NCI-H345 treated with DMSO at 0.1 percent for 48 hours (cell line): ENCODE data around the gene PKHD1.
"Not testable (repeated sequence)": the region's sequence is repeated elsewhere in the genome, so short reads cannot be mapped to it uniquely, and the experiment has no call there.

ENCODE experiments used
- DNase-seq: peaks from one replicate; lab custom pipeline; 2025; ENCODE audit not compliant: unreplicated experiment; lab: John Stamatoyannopoulos, UW

The PKHD1 gene

DNA sequence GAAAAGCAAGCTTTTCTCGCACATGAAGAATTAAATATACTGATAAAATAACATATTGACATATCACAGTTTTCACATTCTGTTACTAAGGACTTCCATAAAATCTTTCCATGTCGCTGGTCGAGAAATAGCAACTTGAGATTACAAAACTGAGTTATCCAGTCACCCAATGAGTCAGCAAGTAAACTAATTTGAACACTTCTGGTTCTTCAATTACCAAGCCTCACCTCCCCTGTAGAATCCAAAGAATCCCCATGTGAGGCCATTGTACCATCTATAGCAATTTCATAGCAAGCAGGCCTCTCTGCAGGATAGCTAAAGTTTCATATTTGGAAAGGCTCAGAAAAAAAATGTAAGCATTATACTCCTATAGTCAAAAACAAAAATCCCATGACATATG, 87.3 kb downstream of the PKHD1 start:
- DNase-seq = no peak

DNA sequence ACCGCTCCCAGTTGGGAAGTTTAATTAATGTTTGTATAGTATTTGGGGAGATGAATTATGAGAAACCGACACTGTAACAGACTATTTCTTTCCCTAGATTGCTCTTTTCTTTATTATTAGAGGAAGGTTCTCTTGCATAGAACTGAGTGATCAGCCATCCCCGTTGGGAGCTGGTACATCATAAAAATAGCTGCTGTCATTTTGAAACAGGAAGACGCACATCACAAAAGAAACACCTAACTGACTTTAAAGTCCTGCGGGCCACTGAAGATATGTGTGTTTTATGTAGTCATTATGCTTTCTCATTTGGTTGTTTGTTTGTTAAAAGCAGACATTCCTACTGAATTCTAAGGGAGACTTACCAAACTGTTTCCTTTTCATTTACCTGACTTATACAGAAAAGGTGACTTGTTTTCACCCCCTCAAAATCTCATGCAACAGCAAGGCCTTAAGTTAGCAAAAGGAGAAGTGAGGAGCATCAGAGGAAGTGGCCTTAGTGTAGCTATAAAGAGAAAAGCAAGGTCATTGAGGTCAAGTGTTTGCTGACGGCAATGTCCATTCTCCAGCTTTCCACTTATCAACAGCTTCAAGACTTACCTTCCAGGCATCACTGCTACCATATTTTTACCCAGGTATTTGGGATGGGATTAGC, 91.0 kb downstream of the PKHD1 start:
- no peak for DNase-seq

DNA sequence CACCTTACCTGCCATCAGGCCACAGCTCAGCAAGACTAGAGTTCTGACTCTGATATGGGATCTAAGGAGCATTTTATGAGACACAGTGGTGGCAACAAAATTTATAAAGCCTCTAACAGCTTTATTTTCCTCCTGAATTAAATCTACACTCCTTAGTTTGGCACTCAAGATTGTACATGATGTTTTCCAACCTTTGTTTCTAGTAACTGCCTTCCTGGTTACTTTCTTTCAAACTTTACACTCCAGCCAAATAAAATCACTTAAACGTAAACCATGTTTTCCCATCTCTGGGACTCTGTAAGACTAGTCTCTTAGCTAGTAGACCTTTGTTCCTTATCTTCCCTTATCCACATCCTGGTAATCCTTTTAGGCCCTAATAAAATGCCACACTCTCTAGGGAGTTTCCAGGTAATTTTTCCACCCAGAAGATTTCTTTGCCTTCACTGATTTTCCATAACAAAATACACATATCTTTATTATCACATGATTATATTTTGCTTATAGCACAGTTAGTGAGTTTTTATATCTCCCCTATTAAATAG, 92.1 kb downstream of the PKHD1 start:
- DNase-seq = no peak

DNA sequence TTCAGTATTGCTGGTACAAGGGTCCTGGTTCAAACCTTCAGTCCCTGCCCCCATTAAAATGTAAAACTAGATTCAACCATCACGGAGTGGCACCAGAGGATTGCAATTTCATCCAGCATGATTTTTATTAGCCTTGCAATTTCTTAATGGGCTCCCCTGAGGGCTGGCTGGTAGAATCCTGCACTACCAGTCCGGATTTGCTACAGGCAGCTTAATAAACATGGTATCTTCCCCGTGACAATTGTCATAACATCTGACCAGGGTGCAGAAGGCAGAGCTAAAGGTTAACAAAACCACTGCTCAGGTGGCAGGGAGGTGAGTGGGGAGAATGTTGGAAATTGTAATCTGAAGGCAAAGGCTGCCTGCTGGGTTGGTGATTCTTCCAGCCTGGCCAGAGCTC, 94.5 kb downstream of the PKHD1 start:
- no peak for DNase-seq

DNA sequence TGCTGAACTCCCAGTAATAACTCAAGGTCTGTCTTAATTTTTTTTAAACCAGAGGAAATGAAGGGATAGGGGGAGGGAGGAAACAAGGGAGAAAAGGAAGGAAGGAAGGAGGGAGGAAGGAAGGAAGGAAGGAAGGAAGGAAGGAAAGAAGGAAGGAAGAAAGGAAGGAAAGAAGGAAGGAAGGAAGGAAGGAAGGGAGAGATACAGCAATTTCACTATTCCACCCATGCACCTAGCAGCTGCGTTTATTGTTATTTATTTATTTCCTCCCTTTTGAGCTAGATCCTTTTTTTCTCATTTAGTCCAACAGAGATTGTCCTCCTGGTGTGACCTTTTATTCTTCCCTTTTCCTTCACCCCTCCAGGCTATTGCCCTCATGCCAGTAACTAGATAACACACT, 97.6 kb downstream of the PKHD1 start:
- DNase-seq = no peak

DNA sequence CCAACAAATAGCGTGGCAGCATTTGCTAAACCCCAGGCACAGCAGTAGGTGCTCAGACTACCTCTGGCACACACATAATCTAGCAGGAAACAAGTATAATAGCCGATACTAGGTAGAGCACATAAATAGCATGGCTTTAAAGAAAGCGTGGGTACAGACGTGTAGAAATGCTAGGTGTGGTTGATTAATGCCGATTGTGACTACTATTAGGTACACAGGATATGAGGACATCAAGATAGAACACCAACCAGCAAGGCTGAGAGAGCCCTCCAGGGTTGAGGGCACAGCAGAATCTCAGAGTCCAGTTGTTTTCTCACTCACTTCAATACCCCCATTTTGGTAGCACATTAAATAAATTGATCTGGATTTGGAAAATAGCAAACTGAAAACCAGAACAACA, 100.5 kb downstream of the PKHD1 start:
- no peak for DNase-seq

DNA sequence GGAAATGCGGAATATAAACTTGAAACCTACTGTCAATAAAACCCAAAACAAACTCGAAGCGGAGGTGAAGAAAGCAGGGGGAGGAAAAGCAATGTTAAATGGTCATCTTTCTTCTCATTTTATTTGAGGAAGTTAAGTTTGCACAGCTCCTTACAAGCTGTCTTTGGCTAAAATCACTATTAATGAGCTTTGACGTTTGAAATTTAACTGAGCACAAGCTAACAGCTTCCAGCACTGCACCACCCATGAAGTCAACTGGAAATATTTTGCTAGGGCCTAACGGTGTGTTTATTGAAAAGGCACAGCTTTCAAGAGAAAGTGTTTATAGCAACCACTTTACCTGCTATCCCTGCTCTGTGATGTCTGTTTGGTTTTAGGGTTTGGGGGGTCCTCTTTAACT, 103.8 kb downstream of the PKHD1 start:
- DNase-seq = no peak

DNA sequence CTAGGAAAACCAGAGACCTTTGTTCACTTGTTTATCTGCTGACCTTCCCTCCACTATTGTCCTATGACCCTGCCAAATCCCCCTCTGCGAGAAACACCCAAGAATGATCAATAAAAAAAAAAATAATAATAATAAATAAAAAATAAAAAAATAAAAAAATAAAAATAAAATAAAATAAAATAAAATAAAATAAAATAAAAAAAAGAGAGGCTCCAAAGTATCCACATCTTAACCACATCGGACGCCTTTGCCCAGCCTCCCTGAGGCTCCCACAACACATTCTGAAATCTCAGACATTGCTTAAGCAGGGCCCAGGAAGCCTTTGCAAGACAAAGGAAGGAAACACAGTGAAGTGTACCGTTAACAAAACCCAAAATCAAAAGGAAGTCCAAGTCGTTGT, 104.7 kb downstream of the PKHD1 start:
- DNase-seq = not testable (repeated sequence)

DNA sequence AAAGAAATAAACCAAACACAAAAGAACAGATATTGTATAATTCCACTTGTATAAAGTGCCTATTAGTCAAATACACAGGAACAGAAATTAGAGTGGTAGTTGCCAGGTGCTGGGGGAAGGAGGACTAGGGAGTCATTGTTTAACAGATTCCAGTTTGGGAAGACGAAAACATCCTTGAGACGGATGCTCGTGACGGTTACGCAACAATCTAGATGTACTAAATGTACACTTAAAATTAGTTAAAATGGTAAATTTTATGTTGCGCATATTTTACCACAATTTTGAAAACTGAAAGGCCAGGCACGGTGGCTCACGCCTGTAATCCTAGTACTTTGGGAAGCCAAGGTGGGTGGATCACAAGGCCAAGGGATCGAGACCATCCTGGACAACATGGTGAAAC, 111.0 kb downstream of the PKHD1 start:
- no peak for DNase-seq

DNA sequence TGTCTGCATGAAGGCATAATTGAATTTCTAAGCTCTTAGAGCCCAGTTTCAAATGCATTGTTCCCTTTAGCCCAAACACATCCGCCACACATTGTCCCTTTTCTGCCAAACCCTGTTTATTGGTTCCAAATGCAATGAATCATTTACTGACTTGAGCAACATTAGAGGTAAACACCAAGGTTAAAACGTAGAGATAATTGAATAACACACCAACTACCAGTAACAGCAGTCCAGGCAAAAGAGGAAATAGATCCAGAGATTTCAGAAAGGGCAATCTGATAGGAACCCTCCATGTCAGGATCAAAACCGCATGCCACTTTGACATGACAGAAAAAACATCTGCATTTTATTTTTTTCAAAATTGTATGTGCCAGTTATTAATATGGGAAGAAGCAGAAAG, 114.8 kb downstream of the PKHD1 start:
- DNase-seq = no peak

DNA sequence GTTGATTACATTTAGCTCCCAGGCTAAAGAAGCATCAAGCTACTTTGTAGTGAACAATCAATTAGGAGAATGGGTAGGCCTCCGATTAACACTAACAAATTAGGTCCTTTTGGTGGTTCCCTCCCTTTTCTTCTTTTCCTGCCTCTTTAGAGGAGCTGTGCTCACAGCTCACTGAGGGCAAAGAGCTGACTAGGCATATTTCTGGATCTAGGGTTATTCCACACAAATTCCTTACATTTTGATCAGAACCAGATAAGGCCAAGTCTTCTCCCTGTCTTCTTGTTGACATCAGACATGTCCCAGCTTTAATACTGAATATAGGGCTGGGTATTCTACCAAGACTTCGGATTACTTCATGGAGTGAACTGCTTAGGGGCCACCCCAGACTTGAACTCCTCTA, 119.1 kb downstream of the PKHD1 start:
- no peak for DNase-seq

DNA sequence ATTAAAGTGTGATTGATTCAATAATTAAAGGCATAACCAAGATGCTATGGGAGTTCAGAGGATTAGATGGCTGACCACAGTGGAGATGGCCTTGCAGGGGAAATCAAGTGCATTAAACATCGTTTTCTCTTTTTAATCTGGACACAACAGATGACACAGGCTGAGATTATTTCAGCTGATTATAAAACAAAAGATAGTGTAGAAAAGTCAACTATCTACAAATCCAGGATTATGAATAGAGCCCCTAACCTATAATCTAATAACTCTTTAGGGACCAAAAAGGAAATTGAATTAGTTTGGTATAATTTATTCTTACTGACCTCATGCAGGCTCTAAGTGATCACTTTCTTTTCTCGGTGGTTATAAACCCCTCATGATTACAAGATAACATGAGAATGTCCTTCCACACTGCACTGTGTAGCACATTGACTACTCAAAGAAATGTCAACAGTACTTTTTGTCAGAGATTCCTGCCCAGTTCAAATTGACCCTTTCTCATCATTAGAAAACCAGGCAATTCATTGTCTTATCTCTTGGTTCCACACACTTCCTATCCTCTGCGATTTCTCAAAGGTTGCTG, 122.1 kb downstream of the PKHD1 start:
- no peak for DNase-seq

DNA sequence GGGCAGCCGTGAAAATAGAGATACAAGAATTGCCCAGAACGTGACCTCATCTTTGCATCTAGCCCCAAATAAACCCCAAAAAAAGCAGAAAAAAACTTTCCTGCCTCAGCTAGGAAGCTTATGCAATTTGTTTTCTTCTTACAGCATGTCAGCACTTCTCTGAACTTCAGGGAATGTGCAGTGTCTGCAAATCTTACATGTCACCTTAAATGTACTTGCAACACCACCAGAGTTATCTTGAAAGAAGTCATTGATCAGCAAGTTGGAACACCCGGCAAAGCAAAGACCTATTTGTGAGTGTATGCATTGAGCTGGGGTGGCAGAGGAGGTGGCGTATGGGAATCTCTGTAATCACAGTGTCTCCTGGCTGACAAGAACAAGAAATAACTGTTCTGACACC, 123.4 kb downstream of the PKHD1 start:
- no peak for DNase-seq

DNA sequence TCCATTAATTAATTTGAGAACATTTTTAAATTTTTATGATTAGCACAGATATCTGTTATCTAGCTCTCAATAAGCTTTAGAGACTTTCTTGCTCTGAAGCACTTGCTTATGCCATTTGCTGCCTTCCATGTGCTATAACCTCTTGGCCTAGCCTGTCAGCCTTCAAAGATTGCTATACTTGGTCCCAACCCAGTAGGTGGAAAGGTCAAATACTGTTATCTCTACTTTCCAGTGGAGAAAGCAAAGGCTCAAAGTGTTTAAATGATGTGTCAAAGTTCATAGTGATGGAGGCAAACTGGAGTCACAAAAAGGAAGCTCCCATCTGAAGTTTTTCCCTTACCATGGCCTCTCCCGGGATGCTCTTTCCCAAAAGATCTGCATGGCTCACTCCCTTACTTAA, 125.1 kb downstream of the PKHD1 start:
- no peak for DNase-seq

DNA sequence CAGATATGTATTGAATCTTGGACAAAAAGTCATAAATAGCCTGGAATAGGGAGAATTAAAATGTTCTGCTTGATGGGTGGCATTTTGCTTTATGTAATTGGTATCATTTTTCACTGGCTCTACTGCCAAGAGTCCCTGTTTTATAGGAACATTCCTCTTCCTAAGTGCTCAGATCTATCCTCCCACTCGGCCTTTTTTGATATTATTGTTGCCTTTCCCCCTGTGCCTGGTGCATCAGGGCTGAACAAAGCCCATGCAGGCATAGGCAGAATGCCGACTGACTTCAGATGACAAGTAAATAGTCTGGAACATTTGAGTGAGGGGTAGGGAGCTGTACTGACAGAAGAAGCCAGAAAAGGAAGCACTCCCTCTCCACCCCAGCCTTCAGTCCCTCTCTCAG, 127.0 kb downstream of the PKHD1 start:
- no peak for DNase-seq

DNA sequence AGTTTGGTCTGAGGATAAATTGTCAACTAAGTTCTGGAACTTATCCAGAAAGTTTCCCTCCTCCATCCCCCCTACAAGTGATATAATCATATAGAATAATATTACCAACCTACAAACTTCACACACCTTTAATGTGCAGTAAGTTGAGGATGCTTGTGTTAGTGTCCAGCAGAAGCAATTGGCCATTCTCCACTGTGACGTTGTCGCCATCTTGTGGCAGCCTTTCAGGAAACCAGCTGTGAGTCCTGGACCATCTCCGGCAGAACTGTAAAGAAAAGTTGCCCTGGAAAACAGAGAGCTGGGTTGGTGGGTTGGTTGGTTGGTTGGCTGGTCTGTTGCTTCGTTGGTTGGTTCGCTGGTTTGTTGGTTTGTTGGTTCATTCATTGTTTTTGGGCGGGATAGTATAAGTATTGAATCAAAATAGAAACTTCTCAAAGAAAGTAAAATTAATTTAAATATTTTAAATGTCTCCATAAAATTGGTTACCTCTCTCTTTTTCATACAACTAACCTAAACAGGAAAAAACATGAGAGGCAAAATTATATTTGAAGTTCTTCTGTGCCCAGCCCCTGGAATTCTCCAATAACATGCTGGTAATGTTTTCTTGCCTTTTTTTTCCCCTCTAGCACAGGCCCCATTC, 127.5 kb downstream of the PKHD1 start:
- DNase-seq = peak; percentile 35

DNA sequence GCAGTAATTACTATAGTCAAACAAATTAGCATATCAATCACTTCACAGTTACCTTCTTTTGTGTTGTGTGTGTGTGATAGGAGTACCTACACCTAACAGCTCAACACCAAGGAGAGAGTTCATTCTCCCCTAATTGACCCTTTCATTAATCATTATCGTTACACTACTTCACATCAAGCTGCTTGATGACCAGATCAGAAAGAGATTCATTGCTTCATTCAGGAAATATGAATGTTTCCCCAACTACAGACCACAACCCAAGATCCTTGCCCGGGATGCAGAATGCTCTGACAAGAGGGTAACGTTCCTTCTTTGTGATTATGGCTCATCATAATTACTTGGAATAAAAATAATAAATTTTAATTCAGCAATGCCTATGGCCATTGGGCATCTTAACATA, 132.7 kb downstream of the PKHD1 start:
- no peak for DNase-seq

DNA sequence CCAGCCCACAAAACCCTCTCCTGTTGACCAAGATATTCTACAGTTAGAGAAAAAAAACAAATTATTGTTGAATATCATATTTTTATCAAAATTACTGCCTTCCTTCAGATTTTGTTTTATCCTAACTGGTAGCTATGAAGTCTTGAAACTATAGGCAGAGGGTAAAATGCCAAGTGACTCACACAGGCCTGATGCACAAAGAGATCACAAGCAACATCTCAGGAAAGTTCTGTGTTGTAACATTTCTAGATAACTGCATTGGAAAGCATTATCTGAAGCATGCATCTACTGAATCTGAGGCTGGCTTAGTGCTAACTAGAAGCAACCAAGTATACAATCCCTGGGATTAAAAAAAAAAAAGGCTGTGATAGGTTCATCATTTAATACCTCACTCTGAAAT, 134.2 kb downstream of the PKHD1 start:
- DNase-seq = no peak

DNA sequence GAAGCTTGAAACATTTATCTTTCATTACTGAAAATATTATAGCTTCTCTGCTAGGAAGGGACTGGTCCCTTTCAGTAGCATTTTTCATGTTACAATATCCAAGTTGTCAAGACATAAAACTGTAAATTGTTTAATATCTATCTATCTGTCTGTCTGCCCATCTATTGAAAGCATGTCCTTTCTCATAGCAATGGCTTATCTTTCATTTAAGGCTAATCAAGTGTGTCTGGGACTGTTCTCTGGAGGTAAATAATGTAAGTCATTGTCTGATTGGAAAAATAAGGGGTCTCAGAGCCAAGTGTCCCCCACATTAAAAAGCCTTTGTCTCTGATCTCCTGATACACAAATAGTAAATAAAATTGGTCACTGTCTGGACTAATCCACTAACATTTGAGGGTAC, 135.5 kb downstream of the PKHD1 start:
- DNase-seq = no peak

DNA sequence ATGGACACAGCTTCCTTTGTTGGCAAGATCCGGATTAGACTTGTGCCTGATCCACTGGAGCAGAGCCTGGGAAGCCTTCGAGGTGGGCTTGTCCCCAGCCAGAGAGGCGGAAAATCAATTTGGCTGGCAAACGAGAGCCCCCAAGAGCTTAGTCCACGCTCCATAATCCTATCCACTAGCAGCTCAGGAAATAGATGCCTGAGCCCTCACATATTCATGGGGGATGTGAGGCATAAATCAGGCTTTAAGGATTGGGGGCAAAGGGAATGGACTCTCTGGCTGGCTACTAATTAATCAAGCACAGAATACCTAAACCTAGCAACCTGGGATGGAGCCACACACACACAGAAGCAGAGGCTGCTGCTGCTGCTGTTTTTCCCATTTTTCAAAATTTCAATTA, 137.9 kb downstream of the PKHD1 start:
- no peak for DNase-seq

DNA sequence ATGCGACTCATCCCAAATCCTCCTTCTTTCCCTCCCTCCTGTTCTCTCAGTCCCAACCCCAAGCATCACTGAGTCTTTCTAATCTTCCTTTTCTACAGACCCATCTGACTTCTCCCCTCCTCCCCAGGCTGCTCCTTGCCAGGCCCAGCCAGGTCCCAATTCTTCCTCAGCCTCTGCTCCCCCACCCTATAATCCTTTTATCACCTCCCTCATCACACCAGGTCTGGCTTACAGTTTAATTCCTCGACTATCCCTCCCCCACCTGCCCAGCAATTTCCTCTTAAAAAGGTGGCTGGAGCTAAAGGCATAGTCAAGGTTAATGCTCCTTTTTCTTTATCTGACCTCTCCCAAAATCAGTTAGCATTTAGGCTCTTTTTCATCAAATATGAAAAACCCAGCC, 147.7 kb downstream of the PKHD1 start:
- not testable (repeated sequence) for DNase-seq

DNA sequence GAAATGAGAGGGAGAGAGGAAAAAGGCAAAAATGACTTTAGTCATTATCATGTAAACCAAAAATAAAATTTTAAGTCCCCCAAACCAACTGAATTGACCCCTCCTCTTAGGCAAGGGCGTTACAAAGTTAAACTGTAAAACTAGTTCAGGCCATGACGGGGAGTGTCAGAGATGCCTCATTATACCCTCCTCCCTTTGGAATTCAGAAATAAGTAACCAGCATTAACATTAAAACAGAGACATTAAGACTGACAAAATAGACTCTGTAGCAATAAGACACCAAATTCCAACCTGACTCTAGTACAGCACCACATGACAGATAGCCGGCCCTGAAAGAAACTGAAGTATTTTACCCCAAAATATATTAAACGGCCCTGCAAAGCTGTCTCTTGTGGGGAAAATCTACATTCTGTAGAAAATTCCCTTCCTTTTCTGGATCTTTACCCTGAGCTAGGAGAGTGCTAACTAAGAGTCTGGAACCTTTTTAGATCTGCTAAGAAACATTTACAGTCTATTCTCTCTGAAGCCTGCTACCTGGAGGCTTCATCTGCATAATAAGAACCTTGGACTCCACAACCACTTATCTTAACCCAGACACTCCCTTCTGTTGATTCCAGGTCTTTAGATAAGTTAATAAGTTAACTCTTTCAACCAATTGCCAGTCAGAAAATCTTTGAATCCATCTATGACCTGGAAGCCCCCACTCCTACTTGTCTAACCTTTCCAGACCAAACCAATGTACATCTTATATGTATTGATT, 150.7 kb downstream of the PKHD1 start:
- no peak for DNase-seq
